Body of pancreas (tissue), 4 donors: ENCODE data around the gene PTPRN2. TPM values are rescaled to one million over a fixed set of nuclear protein-coding genes. Genes with fewer than 3 reads are reported as not detected.
A peak's percentile ranks its signal among the peaks of the same experiment; 100 is the strongest.
"Not testable (repeated sequence)": the region's sequence is repeated elsewhere in the genome, so short reads cannot be mapped to it uniquely, and the experiment has no call there.

Experiments
- ATAC-seq: fragments of 150-250 bp; one replicate; pipeline ENCODE4 v1.9.1; 2016
- DNase-seq, 4 donors: peaks; one replicate each; pipeline ENCODE4 v3.0.0-alpha.2; 2019
- H3K27ac ChIP-seq, 4 donors: fragments of 200-600 bp; sonication (generic); 1 replicate in 3 of 4; 2 replicates in 1 of 4; pipeline versions ENCODE4 v1.5.1 to v1.6.1; 2016 to 2019; ENCODE audit warnings: mild to moderate bottlenecking in 1 of 4, mixed read lengths in 1 of 4, moderate library complexity in 1 of 4
- H3K27me3 ChIP-seq, 2 donors: fragments of 200-600 bp; sonication (generic); one replicate each; pipeline ENCODE4 v1.6.0; 2016; ENCODE audit warnings: mild to moderate bottlenecking in 1 of 2
- H3K36me3 ChIP-seq, 2 donors: fragments of 200-600 bp; sonication (generic); replicated peaks in 1 of 2; 2 replicates each; pipeline ENCODE4 v1.5.1; 2016; ENCODE audit warnings: low read depth in 2 of 2; ENCODE audit not compliant: insufficient read depth in 1 of 2
- H3K4me1 ChIP-seq: fragments of 200-600 bp; sonication (generic); one replicate; pipeline ENCODE4 v1.6.0; 2016
- H3K4me3 ChIP-seq, 2 donors: fragments of 200-600 bp; sonication (generic); 1 replicate in 1 of 2; 2 replicates in 1 of 2; pipeline ENCODE4 v1.5.1; 2016 to 2019
- H3K9me3 ChIP-seq, 3 donors: fragments of 200-600 bp; sonication (generic); 1 replicate in 2 of 3; 2 replicates in 1 of 3; pipeline ENCODE4 v1.5.1; 2016
- CTCF ChIP-seq, 7 experiments: fragments of 450-650 bp in 4 of 7; fragments of 200-600 bp in 3 of 7; sonication (generic) in 3 of 7; IDR thresholded peaks; one replicate each; pipeline ENCODE4 v1.5.1; 2016 to 2019; ENCODE audit warnings: antibody characterized with exemption in 7 of 7
- POLR2A ChIP-seq, 3 donors: fragments of 450-650 bp; IDR thresholded peaks; one replicate each; pipeline ENCODE4 v1.6.1; 2016; ENCODE audit warnings: antibody characterized with exemption in 3 of 3, mild to moderate bottlenecking in 2 of 3
- WGBS, 2 donors: methylation state at CpG; one replicate each; pipeline ENCODE4 v1.1.5; 2017; 5-methylcytosine and 5-hydroxymethylcytosine counted together
- intact Hi-C: fragments of 100-400 bp; cut with DNase I; formaldehyde crosslinking; loops from one replicate; pipeline ENCODE4 v1.15.1; 2023
- total RNA-seq, 2 donors: library from RNA; depleted of rRNA; stranded (reverse); fragments of >200 nt; gene quantifications; one replicate each; pipeline ENCODE4 v1.1.0, GENCODE V29; 2016

PTPRN2 gene
- total RNA-seq, 2 donors from 2014 or later, result 31.6 to 76.1 TPM

- no peak overlapping the region for H3K27ac ChIP-seq
- H3K36me3 ChIP-seq, result no peaks in the 10 kb centered on the region
- no peaks in the 10 kb centered on the region for H3K27me3 ChIP-seq
- peaks cover 8% of the 10 kb centered on the region for H3K4me1 ChIP-seq
- H3K4me3 ChIP-seq, result no peak overlapping the region
- TF ChIP-seq CTCF (IDR thresholded peaks at IDR 0.05) (no peak), POLR2A (IDR thresholded peaks at IDR 0.05) (no peak)
- DNase-seq (no peak), ATAC-seq (no peak)
- H3K9me3 ChIP-seq, result no peaks in the 10 kb centered on the region
- WGBS, 2 donors, result 80 to 82% methylated on average over 12 to 29 of the region's 29 CpGs
- intact Hi-C loops, result no loop called here
Observed at GRCh38 chr7:158525648-158526484, 61.8 kb downstream of the PTPRN2 start.

GRCh38 chr7:158524749-158525635 is 62.6 kb downstream of the PTPRN2 start:
- DNase-seq (no peak), ATAC-seq (peak; percentile 12)
- TF ChIP-seq CTCF (IDR thresholded peaks at IDR 0.05), result no peak
- no peak for TF ChIP-seq POLR2A (IDR thresholded peaks at IDR 0.05)
- Histone ChIP-seq H3K36me3 (no peaks in the 10 kb centered on the region), H3K4me3 (no peak overlapping the region), H3K27ac (no peak overlapping the region), H3K9me3 (no peaks in the 10 kb centered on the region), H3K4me1 (peaks cover 8% of the 10 kb centered on the region), H3K27me3 (no peaks in the 10 kb centered on the region)
- 88 to 90% methylated on average over 16 to 24 of the region's 24 CpGs for WGBS, 2 donors
- intact Hi-C loops, result no loop called here

- H3K4me3 ChIP-seq, H3K4me1 ChIP-seq, H3K36me3 ChIP-seq, H3K27ac ChIP-seq, intact Hi-C loops, H3K27me3 ChIP-seq, H3K9me3 ChIP-seq: not testable (repeated sequence)
- DNase-seq (peak; percentile 55 to 71 (median 68)), ATAC-seq (peak; percentile 50)
- WGBS, 2 donors, result 52 to 88% methylated on average over 5 to 10 of the region's 14 CpGs
Observed at GRCh38 chr7:158524286-158524685, 63.3 kb downstream of the PTPRN2 start.

- H3K27ac ChIP-seq, H3K4me3 ChIP-seq, H3K9me3 ChIP-seq, intact Hi-C loops, ATAC-seq, H3K36me3 ChIP-seq, H3K27me3 ChIP-seq, H3K4me1 ChIP-seq: not testable (repeated sequence)
- DNase-seq, result peak in 3 of 4 donors; percentile 46 to 59 (median 47)
- 47 to 51% methylated on average over 3 to 4 of the region's 11 CpGs for whole genome bisulfite sequencing, 2 donors
Observed at GRCh38 chr7:158523877-158524276, 63.7 kb downstream of the PTPRN2 start.

GRCh38 chr7:158523165-158523856 is 64.3 kb downstream of the PTPRN2 start:
- H3K4me1 ChIP-seq, H3K4me3 ChIP-seq, H3K27me3 ChIP-seq, ATAC-seq, H3K9me3 ChIP-seq, H3K36me3 ChIP-seq, intact Hi-C loops, H3K27ac ChIP-seq: not testable (repeated sequence)
- peak; percentile 30 to 57 (median 51) for DNase-seq
- 89 to 98% methylated on average over 11 to 22 of the region's 26 CpGs for WGBS, 2 donors

GRCh38 chr7:158521795-158522194 is 65.8 kb downstream of the PTPRN2 start:
- H3K36me3 ChIP-seq, H3K4me1 ChIP-seq, intact Hi-C loops, H3K27me3 ChIP-seq, H3K9me3 ChIP-seq, H3K27ac ChIP-seq, ATAC-seq, H3K4me3 ChIP-seq, DNase-seq: not testable (repeated sequence)
- 60 to 73% methylated on average over 2 to 4 of the region's 18 CpGs for WGBS, 2 donors
